Measurements from ENCODE around the gene NOTCH2. TPM values are rescaled to one million over a fixed set of nuclear protein-coding genes. Genes with fewer than 3 reads are reported as not detected.

NOTCH2 gene
- total and polyA plus RNA-seq, 9 donors = 21.3 to 149 (median 105) TPM

DNA sequence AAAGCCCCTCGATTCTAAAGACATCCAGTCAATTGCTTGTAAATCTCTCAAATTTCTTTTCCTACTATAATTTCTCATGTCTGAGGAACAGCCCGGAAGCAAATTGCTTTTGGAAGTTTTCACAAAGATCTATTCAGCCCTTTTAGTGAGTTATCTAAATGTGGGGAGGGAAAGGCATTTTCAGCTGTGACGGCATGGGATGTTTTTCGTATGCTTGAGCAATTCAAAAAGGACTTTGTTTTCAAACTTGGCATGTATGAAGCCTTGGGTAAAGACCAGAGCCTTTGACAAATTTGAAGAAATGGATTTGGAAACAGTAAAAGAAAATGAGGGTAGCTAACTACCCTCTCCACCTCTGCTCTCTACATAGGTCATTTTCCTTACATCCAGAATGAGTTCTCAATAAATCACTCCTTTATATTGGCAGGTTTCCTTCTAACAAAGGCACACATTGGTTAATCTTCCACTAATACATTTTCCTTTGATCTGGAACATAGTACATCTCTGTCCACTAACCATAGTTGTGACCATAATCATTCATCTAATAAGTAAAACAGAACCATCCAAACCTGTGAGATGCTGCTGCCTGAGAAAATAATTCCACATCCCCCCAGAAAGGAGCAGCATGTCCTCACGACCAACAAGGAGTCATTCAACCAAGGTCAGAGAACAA lies 107.0 kb downstream of the NOTCH2 start:
- Histone ChIP-seq H3K27ac (peak overlapping the region in 1 of 2 donors; percentile 26), H3K9me3 (no peaks in the 10 kb centered on the region), H3K4me3 (no peak overlapping the region), H3K27me3 (no peaks in the 10 kb centered on the region), H3K4me1 (ENCODE audit: insufficient read depth) (peaks cover 20% of the 10 kb centered on the region), H3K36me3 (no peaks in the 10 kb centered on the region)
- 40 to 59% (median 50%) methylated on average over 5 of the region's 5 CpGs for WGBS, 3 donors
- intact Hi-C loops (cut with DNase I) = no loop called here
- no peak for DNase-seq
- TF ChIP-seq, protein P1, sequence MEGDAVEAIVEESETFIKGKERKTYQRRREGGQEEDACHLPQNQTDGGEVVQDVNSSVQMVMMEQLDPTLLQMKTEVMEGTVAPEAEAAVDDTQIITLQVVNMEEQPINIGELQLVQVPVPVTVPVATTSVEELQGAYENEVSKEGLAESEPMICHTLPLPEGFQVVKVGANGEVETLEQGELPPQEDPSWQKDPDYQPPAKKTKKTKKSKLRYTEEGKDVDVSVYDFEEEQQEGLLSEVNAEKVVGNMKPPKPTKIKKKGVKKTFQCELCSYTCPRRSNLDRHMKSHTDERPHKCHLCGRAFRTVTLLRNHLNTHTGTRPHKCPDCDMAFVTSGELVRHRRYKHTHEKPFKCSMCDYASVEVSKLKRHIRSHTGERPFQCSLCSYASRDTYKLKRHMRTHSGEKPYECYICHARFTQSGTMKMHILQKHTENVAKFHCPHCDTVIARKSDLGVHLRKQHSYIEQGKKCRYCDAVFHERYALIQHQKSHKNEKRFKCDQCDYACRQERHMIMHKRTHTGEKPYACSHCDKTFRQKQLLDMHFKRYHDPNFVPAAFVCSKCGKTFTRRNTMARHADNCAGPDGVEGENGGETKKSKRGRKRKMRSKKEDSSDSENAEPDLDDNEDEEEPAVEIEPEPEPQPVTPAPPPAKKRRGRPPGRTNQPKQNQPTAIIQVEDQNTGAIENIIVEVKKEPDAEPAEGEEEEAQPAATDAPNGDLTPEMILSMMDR (IDR thresholded peaks at IDR 0.05) = no peak
- TF ChIP-seq EP300 (IDR thresholded peaks at IDR 0.05) (no peak), POLR2A (IDR thresholded peaks at IDR 0.05) (no peak)

DNA sequence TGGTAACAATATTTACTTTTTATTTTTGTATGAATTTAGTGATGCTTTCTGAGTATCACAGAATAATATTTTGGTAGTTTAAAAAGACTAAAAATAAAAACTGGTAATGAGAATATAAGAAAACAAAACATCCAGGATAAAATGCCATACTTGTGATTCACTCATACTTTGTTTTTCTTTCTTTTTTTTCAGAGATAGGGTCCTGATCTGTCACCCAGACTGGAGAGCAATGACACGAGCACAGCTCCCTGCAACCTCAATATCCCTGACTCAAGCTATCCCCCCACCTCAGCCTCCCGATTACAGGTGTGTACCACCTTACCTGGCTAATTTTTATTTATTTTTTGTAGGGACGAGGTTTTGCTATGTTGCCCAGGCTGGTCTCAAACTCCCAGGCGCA lies 109.0 kb downstream of the NOTCH2 start:
- H3K27ac ChIP-seq = no peak overlapping the region
- H3K4me1 ChIP-seq (ENCODE audit: insufficient read depth) = peaks cover 8% of the 10 kb centered on the region
- H3K4me3 ChIP-seq = no peak overlapping the region
- intact Hi-C loops (cut with DNase I) = no loop called here
- DNase-seq = no peak
- 64 to 82% (median 74%) methylated on average over 4 of the region's 4 CpGs for WGBS, 3 donors
- H3K36me3 ChIP-seq = no peaks in the 10 kb centered on the region
- H3K27me3 ChIP-seq = no peaks in the 10 kb centered on the region
- TF ChIP-seq, protein P1 (IDR thresholded peaks at IDR 0.05) = no peak
- TF ChIP-seq EP300 (IDR thresholded peaks at IDR 0.05) (no peak), POLR2A (IDR thresholded peaks at IDR 0.05) (no peak)
- H3K9me3 ChIP-seq = no peaks in the 10 kb centered on the region

DNA sequence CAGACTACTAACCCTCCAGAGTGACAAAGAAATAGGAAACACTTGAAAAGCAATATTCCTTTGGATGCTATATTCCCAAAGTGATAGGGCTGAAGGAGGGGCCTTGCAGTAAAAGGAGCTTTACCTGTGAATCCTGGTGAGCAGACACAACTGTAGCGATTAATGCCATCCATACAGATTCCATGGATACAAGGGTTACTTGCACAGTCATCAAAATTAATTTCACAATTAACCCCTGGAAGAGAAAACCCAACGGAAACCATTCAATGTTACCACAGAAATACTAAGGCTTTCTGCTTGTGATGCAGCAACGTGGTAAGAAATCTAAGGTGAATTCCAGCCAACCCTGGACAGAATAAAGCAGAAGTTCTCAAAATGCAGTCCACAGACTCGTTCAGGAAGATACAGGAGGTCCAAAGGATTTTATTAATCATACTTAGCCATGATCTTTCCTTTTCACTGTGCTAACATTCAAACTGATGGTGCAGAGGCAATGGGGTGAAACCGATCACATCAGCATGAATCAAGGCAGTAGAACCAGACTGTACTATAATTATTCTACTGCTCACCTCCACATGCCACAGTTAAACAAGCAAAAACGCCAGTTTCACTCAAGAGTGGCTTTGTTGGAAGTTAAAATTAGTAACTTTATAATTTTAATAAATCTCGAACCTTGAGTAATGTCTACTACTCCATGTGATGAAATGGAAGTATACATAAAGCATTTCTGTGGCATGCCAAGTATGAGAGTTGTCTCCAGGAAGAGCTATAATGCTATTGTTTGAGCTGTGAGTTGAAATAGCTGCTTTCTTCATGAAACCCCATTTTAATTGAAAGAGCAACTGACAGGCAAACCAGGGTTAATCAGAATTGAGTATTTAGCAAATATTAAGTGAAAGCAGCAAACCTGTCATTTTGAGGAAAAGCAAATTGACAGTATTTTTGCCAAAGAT lies 109.9 kb downstream of the NOTCH2 start:
- H3K27me3 ChIP-seq = no peaks in the 10 kb centered on the region
- H3K9me3 ChIP-seq = no peaks in the 10 kb centered on the region
- H3K4me1 ChIP-seq (ENCODE audit: insufficient read depth) = peaks cover 5% of the 10 kb centered on the region
- DNase-seq = no peak
- TF ChIP-seq, protein P1 (IDR thresholded peaks at IDR 0.05) = no peak
- TF ChIP-seq POLR2A (IDR thresholded peaks at IDR 0.05) (no peak), EP300 (IDR thresholded peaks at IDR 0.05) (no peak)
- no peaks in the 10 kb centered on the region for H3K36me3 ChIP-seq
- 90 to 92% (median 90%) methylated on average over 7 of the region's 7 CpGs for WGBS, 3 donors
- no peak overlapping the region for H3K27ac ChIP-seq
- intact Hi-C loops (cut with DNase I) = no loop called here
- H3K4me3 ChIP-seq = no peak overlapping the region

- Histone ChIP-seq H3K9me3 (no peaks in the 10 kb centered on the region), H3K27me3 (no peaks in the 10 kb centered on the region), H3K4me1 (ENCODE audit: insufficient read depth) (peaks cover 5% of the 10 kb centered on the region), H3K36me3 (no peaks in the 10 kb centered on the region), H3K27ac (no peak overlapping the region), H3K4me3 (no peak overlapping the region)
- WGBS, 3 donors = 25 to 26% (median 25%) methylated on average over 1 of the region's 1 CpG
- intact Hi-C loops (cut with DNase I) = no loop called here
- no peak for DNase-seq
- TF ChIP-seq POLR2A (IDR thresholded peaks at IDR 0.05) (no peak), EP300 (IDR thresholded peaks at IDR 0.05) (no peak)
- TF ChIP-seq, protein P1 (IDR thresholded peaks at IDR 0.05) = no peak
Measured at GRCh38 chr1:119958223-119958622, 111.2 kb downstream of the NOTCH2 start.

Data from ovary (tissue), 9 donors.